Neuronal stem cell (in vitro differentiated cells): ENCODE measurements around the gene CSNK1E. TPM values are rescaled to one million over a fixed set of nuclear protein-coding genes. Genes with fewer than 3 reads are reported as not detected.
"Not testable (repeated sequence)": the region's sequence is repeated elsewhere in the genome, so short reads cannot be mapped to it uniquely, and the experiment has no call there.

Experiments used
- DNase-seq: peaks from one replicate; pipeline ENCODE4 v3.0.0-alpha.2; 2013; ENCODE audit warnings: low spot score
- H2AFZ ChIP-seq: one replicate; pipeline ENCODE4 v1.6.1; 2013; ENCODE audit warnings: mild to moderate bottlenecking, low read length, inconsistent platforms
- H2AK5ac ChIP-seq: 2 replicates; pipeline ENCODE4 v1.6.1; 2013; ENCODE audit warnings: low read depth, mild to moderate bottlenecking, inconsistent platforms, low read length, moderate library complexity, mixed read lengths
- H2BK120ac ChIP-seq: 2 replicates; pipeline ENCODE4 v1.6.1; 2013; ENCODE audit warnings: low read depth, mild to moderate bottlenecking, inconsistent platforms, low read length, moderate library complexity, mixed read lengths
- H2BK12ac ChIP-seq: one replicate; pipeline ENCODE4 v1.6.1; 2013; ENCODE audit warnings: low read length, inconsistent platforms
- H2BK15ac ChIP-seq: 2 replicates; pipeline ENCODE4 v1.6.1; 2013; ENCODE audit warnings: mild to moderate bottlenecking, low read length, inconsistent platforms, mixed read lengths
- H2BK5ac ChIP-seq: one replicate; pipeline ENCODE4 v1.6.1; 2013; ENCODE audit warnings: inconsistent platforms, mild to moderate bottlenecking, low read length, moderate library complexity
- H3K14ac ChIP-seq: one replicate; pipeline ENCODE4 v1.6.1; 2013; ENCODE audit warnings: low read length, inconsistent platforms
- H3K18ac ChIP-seq: 2 replicates; pipeline ENCODE4 v1.6.1; 2013; ENCODE audit warnings: low read length, inconsistent platforms
- H3K23ac ChIP-seq: 2 replicates; pipeline ENCODE4 v1.6.1; 2013; ENCODE audit warnings: low read depth, mild to moderate bottlenecking, mixed read lengths, low read length, inconsistent platforms; ENCODE audit not compliant: poor library complexity
- H3K27ac ChIP-seq: replicated peaks from 3 replicates; pipeline ENCODE4 v1.5.1; 2013; ENCODE audit warnings: low read length, inconsistent platforms
- H3K27me3 ChIP-seq, 3 experiments: 2 replicates each; pipeline ENCODE4 v1.6.1; 2013; ENCODE audit warnings: low read length in 3 of 3, mild to moderate bottlenecking in 2 of 3, inconsistent platforms in 1 of 3, low read depth in 1 of 3, mixed read lengths in 1 of 3, moderate library complexity in 1 of 3; ENCODE audit not compliant: control insufficient read depth in 3 of 3, insufficient read depth in 3 of 3
- H3K36me3 ChIP-seq, 2 donors: replicated peaks in 1 of 2; 2 replicates each; pipeline ENCODE4 v1.6.1; 2013; ENCODE audit warnings: low read length in 2 of 2; ENCODE audit not compliant: control insufficient read depth in 2 of 2, insufficient read depth in 2 of 2
- H3K4ac ChIP-seq: 2 replicates; pipeline ENCODE4 v1.6.1; 2013; ENCODE audit warnings: inconsistent platforms, mild to moderate bottlenecking, low read length, moderate library complexity
- H3K4me1 ChIP-seq, 2 donors: 1 replicate in 1 of 2; 2 replicates in 1 of 2; pipeline ENCODE4 v1.6.1; 2013; ENCODE audit warnings: low read length in 2 of 2, low read depth in 1 of 2; ENCODE audit not compliant: control insufficient read depth in 2 of 2, insufficient read depth in 1 of 2
- H3K4me2 ChIP-seq: one replicate; pipeline ENCODE4 v1.6.1; 2013; ENCODE audit warnings: mild to moderate bottlenecking, low read length, inconsistent platforms; ENCODE audit not compliant: insufficient read depth, poor library complexity, severe bottlenecking
- H3K4me3 ChIP-seq, 2 donors: 2 replicates each; pipeline ENCODE4 v1.5.1; 2013; ENCODE audit warnings: low read length in 2 of 2, mild to moderate bottlenecking in 2 of 2, inconsistent platforms in 1 of 2, moderate library complexity in 1 of 2
- H3K79me1 ChIP-seq: one replicate; pipeline ENCODE4 v1.6.1; 2013; ENCODE audit warnings: low read depth, mild to moderate bottlenecking, inconsistent platforms, low read length, moderate library complexity
- H3K9ac ChIP-seq: one replicate; pipeline ENCODE4 v1.6.1; 2013; ENCODE audit warnings: mild to moderate bottlenecking, low read depth, low read length, inconsistent platforms; ENCODE audit not compliant: poor library complexity
- H3K9me3 ChIP-seq, 2 donors: replicated peaks in 1 of 2; 2 replicates each; pipeline versions ENCODE3 to v1.6.1; 2013; ENCODE audit warnings: low read length in 2 of 2, mild to moderate bottlenecking in 2 of 2, inconsistent platforms in 1 of 2, low read depth in 1 of 2, mixed read lengths in 1 of 2, moderate library complexity in 1 of 2; ENCODE audit not compliant: control insufficient read depth in 2 of 2, insufficient read depth in 1 of 2
- H4K8ac ChIP-seq: one replicate; pipeline ENCODE4 v1.6.1; 2013; ENCODE audit warnings: low read depth, mild to moderate bottlenecking, inconsistent platforms, low read length, moderate library complexity
- H4K91ac ChIP-seq: one replicate; pipeline ENCODE4 v1.6.1; 2013; ENCODE audit warnings: low read length, low read depth, mild to moderate bottlenecking, inconsistent platforms; ENCODE audit not compliant: poor library complexity
- WGBS, 2 donors: extraction: QIAGEN DNeasy Blood & Tissue Kit; methylation state at CpG; one replicate each; pipeline ENCODE4 v1.1.7; 2013; ENCODE audit warnings: missing lambda C conversion rate in 2 of 2, mixed read lengths in 1 of 2; ENCODE audit not compliant: insufficient read length in 2 of 2, insufficient replicate concordance in 1 of 2; ENCODE audit errors: extremely low coverage in 2 of 2; 5-methylcytosine and 5-hydroxymethylcytosine counted together
- polyA plus RNA-seq, 2 experiments: library from polyadenylated mRNA; stranded (reverse); fragments of 200-250 nt; gene quantifications; one replicate each; pipeline ENCODE4 v1.2.3, GENCODE V29; 2013

The CSNK1E gene
- polyA plus RNA-seq (2013, experiment 1 of 2): 224 TPM
- 229 TPM for polyA plus RNA-seq (2013, experiment 2 of 2)

DNA sequence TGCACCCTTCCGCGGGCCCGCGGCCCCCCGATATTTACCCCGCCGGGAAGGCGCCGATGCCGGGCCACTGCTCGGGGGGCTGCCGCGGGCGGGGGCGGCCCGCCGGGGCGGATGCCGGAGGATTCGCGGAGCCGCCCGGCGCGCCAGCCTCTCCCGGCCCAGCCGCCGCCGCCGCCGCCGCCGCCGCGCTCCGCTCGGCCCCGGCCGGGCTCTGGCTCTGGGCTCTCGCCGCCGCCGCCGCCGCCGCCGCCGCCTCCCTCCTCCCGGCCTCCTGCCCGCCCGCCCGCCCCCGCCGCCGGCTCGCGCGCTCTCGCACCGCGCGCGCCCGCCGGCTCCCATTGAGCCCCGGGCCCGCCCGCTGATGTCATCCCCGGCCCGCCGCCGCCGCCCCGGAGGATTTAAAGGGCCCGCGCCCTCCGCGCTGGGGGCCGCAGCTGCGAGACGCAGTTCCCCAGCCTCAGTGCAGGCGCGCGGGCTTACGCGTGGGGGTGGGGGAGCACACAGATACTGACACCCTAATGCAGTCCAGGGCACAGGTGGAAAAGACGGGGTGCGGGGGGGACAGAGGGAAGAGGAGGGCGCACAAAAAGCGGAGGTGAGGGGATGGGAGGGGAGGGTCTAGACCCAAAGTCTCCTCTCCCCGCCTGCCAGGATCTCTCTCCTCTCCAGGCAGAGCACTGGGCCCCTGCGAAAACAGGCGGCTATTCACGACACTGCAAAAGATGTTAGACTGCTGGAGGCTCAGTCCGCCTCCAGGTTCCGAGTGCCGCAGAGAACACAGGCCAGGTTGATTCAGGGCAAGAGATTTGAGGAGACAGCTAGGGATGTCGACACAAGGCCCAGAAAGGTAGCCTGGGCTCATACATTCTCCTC, at the start of gene CSNK1E:
Gene CSNK1E, minus strand, starts transcription at position 312 of the 873 bp plus-strand sequence. CDS start 3,276 bp downstream, outside the sequence.
- Histone ChIP-seq H2AFZ (peak within 1 kb of the TSS; percentile 96), H3K79me1 (peaks cover 15% of the 10 kb centered on the region), H2BK5ac (peak within 1 kb of the TSS; percentile 85), H3K4me2 (peak within 1 kb of the TSS; percentile 76), H3K9me3 (no peaks in the 10 kb centered on the region), H3K23ac (peak within 1 kb of the TSS; percentile 99), H2AK5ac (peak within 1 kb of the TSS; percentile 96), H3K27me3 (no peaks in the 10 kb centered on the region), H3K9ac (peak within 1 kb of the TSS; percentile 83), H3K27ac (peak within 1 kb of the TSS; percentile 81), H3K14ac (peak within 1 kb of the TSS; percentile 91), H3K4me3 (peak within 1 kb of the TSS; percentile 70 to 89), H3K18ac (peak within 1 kb of the TSS; percentile 99), H2BK15ac (peak within 1 kb of the TSS; percentile 53), H2BK12ac (peak within 1 kb of the TSS; percentile 47), H4K8ac (peak within 1 kb of the TSS; percentile 54), H3K36me3 (peaks cover 14 to 28% of the 10 kb centered on the region in 2 donors), H3K4me1 (peaks cover 34 to 37% of the 10 kb centered on the region in 2 donors), H4K91ac (no peak within 1 kb of the TSS), H3K4ac (peak within 1 kb of the TSS; percentile 70), H2BK120ac (peak within 1 kb of the TSS; percentile 53)
- peak; percentile 69 for DNase-seq
- WGBS, 2 donors: no CpG with 5 or more reads among the region's 98 CpGs

DNA sequence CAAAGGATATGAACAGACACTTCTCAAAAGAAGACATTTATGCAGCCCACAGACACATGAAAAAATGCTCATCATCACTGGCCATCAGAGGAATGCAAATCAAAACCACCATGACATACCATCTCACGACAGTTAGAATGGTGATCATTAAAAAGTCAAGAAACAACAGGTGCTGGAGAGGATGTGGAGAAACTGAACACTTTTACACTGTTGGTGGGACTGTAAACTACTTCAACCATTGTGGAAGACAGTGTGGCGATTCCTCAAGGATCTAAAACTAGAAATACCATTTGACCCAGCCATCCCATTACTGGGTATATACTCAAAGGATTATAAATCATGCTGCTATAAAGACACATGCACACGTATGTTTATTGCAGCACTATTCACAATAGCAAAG, 48.6 kb upstream of the CSNK1E start:
- H3K36me3 ChIP-seq, H3K27ac ChIP-seq, DNase-seq, H3K4me1 ChIP-seq, H2BK15ac ChIP-seq, H3K27me3 ChIP-seq, H2BK120ac ChIP-seq, H3K9ac ChIP-seq, H3K4ac ChIP-seq, H4K91ac ChIP-seq, H3K23ac ChIP-seq, H3K14ac ChIP-seq, H4K8ac ChIP-seq, H3K18ac ChIP-seq, H3K9me3 ChIP-seq, H2AFZ ChIP-seq, H2BK5ac ChIP-seq, H2AK5ac ChIP-seq, H3K4me2 ChIP-seq, H3K79me1 ChIP-seq, H3K4me3 ChIP-seq, H2BK12ac ChIP-seq: not testable (repeated sequence)
- no CpG with 5 or more reads among the region's 3 CpGs for WGBS, 2 donors

GRCh38 chr22:38365174-38365573, 47.9 kb upstream of the CSNK1E start:
- H2BK5ac ChIP-seq, H3K9me3 ChIP-seq, H3K4me1 ChIP-seq, H4K91ac ChIP-seq, H3K23ac ChIP-seq, H3K4me2 ChIP-seq, H3K79me1 ChIP-seq, H3K14ac ChIP-seq, H3K27ac ChIP-seq, H2BK120ac ChIP-seq, H4K8ac ChIP-seq, H2BK15ac ChIP-seq, H3K27me3 ChIP-seq, H3K9ac ChIP-seq, DNase-seq, H3K4me3 ChIP-seq, H3K18ac ChIP-seq, H2AK5ac ChIP-seq, H3K4ac ChIP-seq, H3K36me3 ChIP-seq, H2BK12ac ChIP-seq, H2AFZ ChIP-seq: not testable (repeated sequence)
- WGBS, 2 donors: no CpG with 5 or more reads among the region's 3 CpGs

GRCh38 chr22:38360560-38360959, 43.3 kb upstream of the CSNK1E start:
- H3K36me3 ChIP-seq: peaks cover 2 to 13% of the 10 kb centered on the region in 2 donors
- not testable (repeated sequence) for H3K9ac ChIP-seq, H3K23ac ChIP-seq, H2BK15ac ChIP-seq, H3K79me1 ChIP-seq, H3K27me3 ChIP-seq, H3K14ac ChIP-seq, DNase-seq, H3K27ac ChIP-seq, H2BK5ac ChIP-seq, H2AK5ac ChIP-seq, H2BK12ac ChIP-seq, H4K8ac ChIP-seq, H3K9me3 ChIP-seq, H3K4me2 ChIP-seq, H3K4me1 ChIP-seq, H4K91ac ChIP-seq, H2BK120ac ChIP-seq, H2AFZ ChIP-seq, H3K18ac ChIP-seq, H3K4ac ChIP-seq, H3K4me3 ChIP-seq
- WGBS, 2 donors: no CpG with 5 or more reads among the region's 2 CpGs
